Transverse colon (tissue), 4 donors: ENCODE results near the gene ANKS1A.

Source experiments
- CTCF ChIP-seq, 5 experiments: fragments of 200-600 bp in 3 of 5; fragments of 450-650 bp in 2 of 5; sonication (generic) in 3 of 5; IDR thresholded peaks; 1 replicate in 2 of 5; 2 replicates in 3 of 5; pipeline ENCODE4 v1.5.1; 2016 to 2017; ENCODE audit warnings: antibody characterized with exemption in 5 of 5, inconsistent platforms in 3 of 5, mild to moderate bottlenecking in 2 of 5, moderate library complexity in 1 of 5
- EP300 ChIP-seq: sonication (generic); formaldehyde crosslinking; IDR thresholded peaks from one replicate; pipeline ENCODE4 v1.6.1; 2017; ENCODE audit warnings: antibody characterized with exemption, low read depth
- POLR2A ChIP-seq: fragments of 450-650 bp; IDR thresholded peaks from one replicate; pipeline ENCODE4 v1.6.1; 2016; ENCODE audit warnings: antibody characterized with exemption, mild to moderate bottlenecking, moderate library complexity
- POLR2AphosphoS5 ChIP-seq, 3 donors: sonication (generic); formaldehyde crosslinking; IDR thresholded peaks; one replicate each; pipeline ENCODE4 v1.6.1; 2016; ENCODE audit warnings: antibody characterized with exemption in 3 of 3

- TF ChIP-seq POLR2A (no peak), CTCF (IDR thresholded peaks at IDR 0.05) (no peak), POLR2AphosphoS5 (IDR thresholded peaks at IDR 0.05) (no peak), EP300 (no peak)
These were observed 188.1 kb downstream of the ANKS1A start for GRCh38 chr6:35076997-35077712.
